Liver (tissue), 9 donors: ENCODE data around the gene CUZD1. TPM values are rescaled to one million over a fixed set of nuclear protein-coding genes. Genes with fewer than 3 reads are reported as not detected.

Source experiments
- DNase-seq: peaks from one replicate; pipeline ENCODE4 v3.0.0-alpha.2; 2017; ENCODE audit warnings: low spot score
- H3K27ac ChIP-seq, 2 donors: one replicate each; pipeline ENCODE4 v1.7.0; 2013; ENCODE audit warnings: inconsistent platforms in 2 of 2, low read length in 2 of 2, control low read depth in 1 of 2, low read depth in 1 of 2, mild to moderate bottlenecking in 1 of 2
- H3K27me3 ChIP-seq, 4 donors: one replicate each; pipeline versions ENCODE4 v1.6.1 to v1.7.0; 2013; ENCODE audit warnings: low read length in 3 of 4, inconsistent platforms in 1 of 4, mild to moderate bottlenecking in 1 of 4, moderate library complexity in 1 of 4; ENCODE audit not compliant: control insufficient read depth in 4 of 4, insufficient read depth in 4 of 4
- H3K36me3 ChIP-seq, 4 donors: one replicate each; pipeline versions ENCODE4 v1.6.1 to v1.7.0; 2013; ENCODE audit warnings: low read length in 3 of 4, mild to moderate bottlenecking in 3 of 4, low read depth in 1 of 4, moderate library complexity in 1 of 4; ENCODE audit not compliant: control insufficient read depth in 4 of 4, insufficient read depth in 3 of 4
- H3K4me1 ChIP-seq, 4 donors: one replicate each; pipeline versions ENCODE4 v1.6.1 to v1.7.0; 2013; ENCODE audit warnings: low read length in 3 of 4, mild to moderate bottlenecking in 3 of 4, moderate library complexity in 1 of 4; ENCODE audit not compliant: control insufficient read depth in 4 of 4, insufficient read depth in 4 of 4
- H3K4me3 ChIP-seq, 3 donors: one replicate each; pipeline versions ENCODE4 v1.6.1 to v1.7.0; 2013; ENCODE audit warnings: low read length in 3 of 3, control low read depth in 1 of 3, low read depth in 1 of 3, mild to moderate bottlenecking in 1 of 3
- H3K9ac ChIP-seq, 2 donors: one replicate each; pipeline ENCODE4 v1.7.0; 2013; ENCODE audit warnings: low read length in 2 of 2, mild to moderate bottlenecking in 2 of 2, moderate library complexity in 2 of 2, control low read depth in 1 of 2, low read depth in 1 of 2
- H3K9me3 ChIP-seq, 4 donors: one replicate each; pipeline versions ENCODE4 v1.6.1 to v1.7.0; 2013; ENCODE audit warnings: low read length in 3 of 4; ENCODE audit not compliant: control insufficient read depth in 4 of 4
- EGR1 ChIP-seq, 2 donors: IDR thresholded peaks; 2 replicates each; pipeline ENCODE4 v1.6.1; 2016 to 2018; ENCODE audit warnings: antibody characterized with exemption in 2 of 2, low read depth in 2 of 2
- FOXA1 ChIP-seq: IDR thresholded peaks from 2 replicates; pipeline ENCODE4 v1.6.1; 2016; ENCODE audit warnings: antibody characterized with exemption
- FOXA2 ChIP-seq: IDR thresholded peaks from 2 replicates; pipeline ENCODE4 v1.6.1; 2016; ENCODE audit warnings: antibody characterized with exemption
- GABPA ChIP-seq, 2 donors: IDR thresholded peaks in 1 of 2; conservative IDR thresholded peaks in 1 of 2; 2 replicates each; pipeline ENCODE4 v1.6.1; 2016; ENCODE audit warnings: antibody characterized with exemption in 2 of 2, mild to moderate bottlenecking in 1 of 2, moderate library complexity in 1 of 2
- HNF4A ChIP-seq, 2 donors: conservative IDR thresholded peaks; 2 replicates each; pipeline ENCODE4 v1.6.1; 2016; ENCODE audit warnings: antibody characterized with exemption in 2 of 2, mild to moderate bottlenecking in 2 of 2
- HNF4G ChIP-seq: IDR thresholded peaks from 2 replicates; pipeline ENCODE4 v1.6.1; 2016; ENCODE audit warnings: antibody characterized with exemption
- JUND ChIP-seq, 2 donors: IDR thresholded peaks; 2 replicates each; pipeline ENCODE4 v1.6.1; 2016; ENCODE audit warnings: antibody characterized with exemption in 2 of 2
- NR2F2 ChIP-seq: IDR thresholded peaks from 2 replicates; pipeline ENCODE4 v1.6.1; 2016; ENCODE audit warnings: antibody characterized with exemption
- RAD21 ChIP-seq, 2 donors: IDR thresholded peaks; 2 replicates each; pipeline ENCODE4 v1.6.1; 2016; ENCODE audit warnings: antibody characterized with exemption in 2 of 2, mild to moderate bottlenecking in 2 of 2
- SP1 ChIP-seq: IDR thresholded peaks from 2 replicates; pipeline ENCODE4 v1.6.1; 2018; ENCODE audit warnings: antibody characterized with exemption, mild to moderate bottlenecking
- TAF1 ChIP-seq: conservative IDR thresholded peaks from 2 replicates; pipeline ENCODE4 v1.6.1; 2016; ENCODE audit warnings: antibody characterized with exemption, mild to moderate bottlenecking
- YY1 ChIP-seq: IDR thresholded peaks from 2 replicates; pipeline ENCODE4 v1.6.1; 2016; ENCODE audit warnings: antibody characterized with exemption, mild to moderate bottlenecking
- ZBTB33 ChIP-seq: IDR thresholded peaks from 2 replicates; pipeline ENCODE4 v1.6.1; 2016; ENCODE audit warnings: antibody characterized with exemption
- WGBS: extraction: QIAGEN DNeasy Blood & Tissue Kit; methylation state at CpG from one replicate; pipeline ENCODE4 v1.1.7; 2013; 5-methylcytosine and 5-hydroxymethylcytosine counted together
- polyA plus RNA-seq, 2 donors: library from polyadenylated mRNA; stranded (reverse) in 1 of 2; unstranded in 1 of 2; fragments of 200-250 nt in 1 of 2; fragments of >200 nt in 1 of 2; fragmentation: Nextera tagmentation in 1 of 2; extraction: Ambion mirVana in 1 of 2; gene quantifications; one replicate each; pipeline versions ENCODE4 v1.2.1 to v1.2.3, GENCODE V29; 2013 to 2015
- total RNA-seq, 2 donors: library from RNA; depleted of rRNA; stranded (reverse); fragments of >200 nt; gene quantifications; one replicate each; pipeline ENCODE4 v1.2.3, GENCODE V29; 2014
- TF ChIP-seq, protein P1 (sequence below): IDR thresholded peaks from 2 replicates; pipeline ENCODE4 v1.6.1; 2016; ENCODE audit warnings: antibody characterized with exemption
- TF ChIP-seq, protein P2 (sequence below): fragments of 150-350 bp; IDR thresholded peaks from 2 replicates; pipeline ENCODE4 v1.5.1; 2017; ENCODE audit warnings: improper control_type of control experiment, low read depth, low read length; ENCODE audit not compliant: missing input control
- TF ChIP-seq, protein P3 (sequence below): IDR thresholded peaks from 2 replicates; pipeline ENCODE4 v1.6.1; 2016; ENCODE audit warnings: antibody characterized with exemption, mild to moderate bottlenecking
- donor health status: healthy.
- donor health status: healthy.
- donor health status: healthy.
- donor health status: healthy.
- donor health status: healthy.

Gene CUZD1
- total and polyA plus RNA-seq, 4 donors: 0.03 to 0.17 (median 0.10) TPM

DNA sequence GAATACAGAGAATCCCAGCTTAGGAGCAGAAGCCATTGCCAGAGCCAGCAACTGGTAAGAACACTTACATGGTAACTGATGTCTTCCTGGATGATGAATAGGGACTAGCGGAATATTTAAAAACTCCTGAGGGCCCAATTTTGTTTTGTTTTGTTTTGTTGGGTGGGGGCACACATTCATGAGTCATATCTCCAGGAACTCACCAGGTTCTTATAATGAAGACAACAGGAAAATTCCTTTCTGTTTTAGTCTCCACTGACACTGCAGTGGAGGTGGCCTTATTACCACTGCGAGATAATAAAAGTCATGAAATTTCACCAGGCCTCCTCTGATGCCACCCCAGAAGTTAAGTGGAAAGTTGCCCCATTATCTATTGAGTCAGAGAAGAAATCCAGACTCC is 6.6 kb upstream of the CUZD1 start:
- DNase-seq: no peak
- H3K4me1 ChIP-seq: peaks cover 0 to 4% (median 1%) of the 10 kb centered on the region in 4 donors
- WGBS: 97% methylated on average over 2 of the region's 2 CpGs
- no peaks in the 10 kb centered on the region for H3K36me3 ChIP-seq
- H3K27me3 ChIP-seq: no peaks in the 10 kb centered on the region
- no peak overlapping the region for H3K4me3 ChIP-seq
- H3K9me3 ChIP-seq: no peaks in the 10 kb centered on the region
- TF ChIP-seq SP1: no peak
- TF ChIP-seq, protein P1, sequence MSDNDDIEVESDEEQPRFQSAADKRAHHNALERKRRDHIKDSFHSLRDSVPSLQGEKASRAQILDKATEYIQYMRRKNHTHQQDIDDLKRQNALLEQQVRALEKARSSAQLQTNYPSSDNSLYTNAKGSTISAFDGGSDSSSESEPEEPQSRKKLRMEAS: no peak
- TF ChIP-seq NR2F2: no peak
- TF ChIP-seq RAD21 (IDR thresholded peaks at IDR 0.05): no peak
- TF ChIP-seq GABPA (IDR thresholded peaks at IDR 0.05 in 1 of 2, conservative IDR thresholded peaks at IDR 0.05 in 1 of 2): no peak
- no peak for TF ChIP-seq YY1
- TF ChIP-seq FOXA1: no peak
- TF ChIP-seq FOXA2: no peak
- no peak for TF ChIP-seq HNF4G
- TF ChIP-seq, protein P2, sequence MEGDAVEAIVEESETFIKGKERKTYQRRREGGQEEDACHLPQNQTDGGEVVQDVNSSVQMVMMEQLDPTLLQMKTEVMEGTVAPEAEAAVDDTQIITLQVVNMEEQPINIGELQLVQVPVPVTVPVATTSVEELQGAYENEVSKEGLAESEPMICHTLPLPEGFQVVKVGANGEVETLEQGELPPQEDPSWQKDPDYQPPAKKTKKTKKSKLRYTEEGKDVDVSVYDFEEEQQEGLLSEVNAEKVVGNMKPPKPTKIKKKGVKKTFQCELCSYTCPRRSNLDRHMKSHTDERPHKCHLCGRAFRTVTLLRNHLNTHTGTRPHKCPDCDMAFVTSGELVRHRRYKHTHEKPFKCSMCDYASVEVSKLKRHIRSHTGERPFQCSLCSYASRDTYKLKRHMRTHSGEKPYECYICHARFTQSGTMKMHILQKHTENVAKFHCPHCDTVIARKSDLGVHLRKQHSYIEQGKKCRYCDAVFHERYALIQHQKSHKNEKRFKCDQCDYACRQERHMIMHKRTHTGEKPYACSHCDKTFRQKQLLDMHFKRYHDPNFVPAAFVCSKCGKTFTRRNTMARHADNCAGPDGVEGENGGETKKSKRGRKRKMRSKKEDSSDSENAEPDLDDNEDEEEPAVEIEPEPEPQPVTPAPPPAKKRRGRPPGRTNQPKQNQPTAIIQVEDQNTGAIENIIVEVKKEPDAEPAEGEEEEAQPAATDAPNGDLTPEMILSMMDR: no peak
- TF ChIP-seq, protein P3, sequence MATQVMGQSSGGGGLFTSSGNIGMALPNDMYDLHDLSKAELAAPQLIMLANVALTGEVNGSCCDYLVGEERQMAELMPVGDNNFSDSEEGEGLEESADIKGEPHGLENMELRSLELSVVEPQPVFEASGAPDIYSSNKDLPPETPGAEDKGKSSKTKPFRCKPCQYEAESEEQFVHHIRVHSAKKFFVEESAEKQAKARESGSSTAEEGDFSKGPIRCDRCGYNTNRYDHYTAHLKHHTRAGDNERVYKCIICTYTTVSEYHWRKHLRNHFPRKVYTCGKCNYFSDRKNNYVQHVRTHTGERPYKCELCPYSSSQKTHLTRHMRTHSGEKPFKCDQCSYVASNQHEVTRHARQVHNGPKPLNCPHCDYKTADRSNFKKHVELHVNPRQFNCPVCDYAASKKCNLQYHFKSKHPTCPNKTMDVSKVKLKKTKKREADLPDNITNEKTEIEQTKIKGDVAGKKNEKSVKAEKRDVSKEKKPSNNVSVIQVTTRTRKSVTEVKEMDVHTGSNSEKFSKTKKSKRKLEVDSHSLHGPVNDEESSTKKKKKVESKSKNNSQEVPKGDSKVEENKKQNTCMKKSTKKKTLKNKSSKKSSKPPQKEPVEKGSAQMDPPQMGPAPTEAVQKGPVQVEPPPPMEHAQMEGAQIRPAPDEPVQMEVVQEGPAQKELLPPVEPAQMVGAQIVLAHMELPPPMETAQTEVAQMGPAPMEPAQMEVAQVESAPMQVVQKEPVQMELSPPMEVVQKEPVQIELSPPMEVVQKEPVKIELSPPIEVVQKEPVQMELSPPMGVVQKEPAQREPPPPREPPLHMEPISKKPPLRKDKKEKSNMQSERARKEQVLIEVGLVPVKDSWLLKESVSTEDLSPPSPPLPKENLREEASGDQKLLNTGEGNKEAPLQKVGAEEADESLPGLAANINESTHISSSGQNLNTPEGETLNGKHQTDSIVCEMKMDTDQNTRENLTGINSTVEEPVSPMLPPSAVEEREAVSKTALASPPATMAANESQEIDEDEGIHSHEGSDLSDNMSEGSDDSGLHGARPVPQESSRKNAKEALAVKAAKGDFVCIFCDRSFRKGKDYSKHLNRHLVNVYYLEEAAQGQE: no peak
- TF ChIP-seq JUND (IDR thresholded peaks at IDR 0.05): no peak
- TF ChIP-seq HNF4A (conservative IDR thresholded peaks at IDR 0.05): no peak
- no peak for TF ChIP-seq EGR1 (IDR thresholded peaks at IDR 0.05; ENCODE audit: low read depth in 2 of 2)
- no peak for TF ChIP-seq TAF1
- TF ChIP-seq ZBTB33: no peak
- H3K27ac ChIP-seq: no peak overlapping the region
- H3K9ac ChIP-seq: no peak overlapping the region
